Mammary epithelial cell (primary cell): ENCODE measurements around the gene TBPL1.

Experiments
- CTCF ChIP-seq, 2 donors: IDR thresholded peaks in 1 of 2; conservative IDR thresholded peaks in 1 of 2; 2 replicates each; pipeline ENCODE4 v1.5.1; 2011 to 2012; ENCODE audit warnings: inconsistent platforms in 2 of 2, low read length in 2 of 2, mild to moderate bottlenecking in 2 of 2, control low read depth in 1 of 2, low read depth in 1 of 2; ENCODE audit not compliant: insufficient read depth in 1 of 2; ENCODE audit errors: extremely low read depth in 1 of 2
- EZH2 ChIP-seq: IDR thresholded peaks from 2 replicates; pipeline ENCODE4 v1.6.1; 2012; ENCODE audit warnings: low read length, inconsistent platforms, borderline replicate concordance

- TF ChIP-seq CTCF (conservative IDR thresholded peaks at IDR 0.05 in 1 of 2, IDR thresholded peaks at IDR 0.05 in 1 of 2; ENCODE audit: extremely low read depth in 1 of 2, insufficient read depth in 1 of 2, low read depth in 1 of 2, low read length in 2 of 2) (no peak), EZH2 (no peak)
Measured at GRCh38 chr6:134039116-134039515, 86.1 kb downstream of the TBPL1 start.
